Body of pancreas (tissue), 4 donors: ENCODE results near the gene TNRC18.

Experiments
- CTCF ChIP-seq, 7 experiments: fragments of 450-650 bp in 4 of 7; fragments of 200-600 bp in 3 of 7; sonication (generic) in 3 of 7; IDR thresholded peaks; one replicate each; pipeline ENCODE4 v1.5.1; 2016 to 2019; ENCODE audit warnings: antibody characterized with exemption in 7 of 7
- POLR2A ChIP-seq, 3 donors: fragments of 450-650 bp; IDR thresholded peaks; one replicate each; pipeline ENCODE4 v1.6.1; 2016; ENCODE audit warnings: antibody characterized with exemption in 3 of 3, mild to moderate bottlenecking in 2 of 3

- TF ChIP-seq POLR2A (IDR thresholded peaks at IDR 0.05) (no peak), CTCF (IDR thresholded peaks at IDR 0.05) (no peak)
These were observed 39.0 kb downstream of the TNRC18 start for GRCh38 chr7:5384618-5385017.
